Spleen (tissue), 7 donors: ENCODE measurements around the gene KPNA6.

Experiments used
- POLR2AphosphoS5 ChIP-seq, 3 donors: sonication (generic); formaldehyde crosslinking; IDR thresholded peaks; one replicate each; pipeline ENCODE4 v1.5.1; 2017; ENCODE audit warnings: antibody characterized with exemption in 3 of 3
- TF ChIP-seq, protein P1 (sequence below), 11 experiments: fragments of 200-600 bp in 7 of 11; fragments of 450-650 bp in 4 of 11; sonication (generic) in 4 of 11; IDR thresholded peaks in 8 of 11; conservative IDR thresholded peaks in 3 of 11; 1 replicate in 7 of 11; 2 replicates in 4 of 11; pipeline versions ENCODE4 v1.4.0 to v1.8.0; 2016 to 2021; ENCODE audit warnings: antibody characterized with exemption in 11 of 11, inconsistent platforms in 4 of 11, mild to moderate bottlenecking in 1 of 11
- donor health status: DM: no; HTN: no; CAD: no; lungs with moderate emphysema.
- donor health status: DM: no; HTN: no; CAD: no.
- donor health status: DM: no; HTN: no; CAD: no.

DNA sequence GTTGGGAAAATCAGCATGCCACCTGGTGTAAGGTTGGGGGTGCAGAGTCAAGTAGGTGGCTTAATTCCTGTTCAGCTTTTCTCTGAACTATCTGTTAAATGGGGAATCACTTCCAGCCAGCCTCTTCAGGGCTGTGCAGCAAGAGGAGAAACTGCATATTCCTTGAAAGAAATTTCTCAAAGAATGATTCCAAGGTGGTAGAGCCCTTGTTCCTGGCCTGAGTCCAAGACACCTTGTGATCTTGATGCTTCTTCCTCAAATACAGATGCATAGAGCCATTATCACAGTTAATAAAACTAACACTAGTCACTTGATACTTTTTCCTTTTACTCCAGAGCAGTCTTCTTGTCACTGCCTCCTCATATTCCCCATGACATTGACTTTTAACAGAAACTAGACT lies 76.8 kb downstream of the KPNA6 start:
- no peak for TF ChIP-seq POLR2AphosphoS5 (IDR thresholded peaks at IDR 0.05)
- TF ChIP-seq, protein P1, sequence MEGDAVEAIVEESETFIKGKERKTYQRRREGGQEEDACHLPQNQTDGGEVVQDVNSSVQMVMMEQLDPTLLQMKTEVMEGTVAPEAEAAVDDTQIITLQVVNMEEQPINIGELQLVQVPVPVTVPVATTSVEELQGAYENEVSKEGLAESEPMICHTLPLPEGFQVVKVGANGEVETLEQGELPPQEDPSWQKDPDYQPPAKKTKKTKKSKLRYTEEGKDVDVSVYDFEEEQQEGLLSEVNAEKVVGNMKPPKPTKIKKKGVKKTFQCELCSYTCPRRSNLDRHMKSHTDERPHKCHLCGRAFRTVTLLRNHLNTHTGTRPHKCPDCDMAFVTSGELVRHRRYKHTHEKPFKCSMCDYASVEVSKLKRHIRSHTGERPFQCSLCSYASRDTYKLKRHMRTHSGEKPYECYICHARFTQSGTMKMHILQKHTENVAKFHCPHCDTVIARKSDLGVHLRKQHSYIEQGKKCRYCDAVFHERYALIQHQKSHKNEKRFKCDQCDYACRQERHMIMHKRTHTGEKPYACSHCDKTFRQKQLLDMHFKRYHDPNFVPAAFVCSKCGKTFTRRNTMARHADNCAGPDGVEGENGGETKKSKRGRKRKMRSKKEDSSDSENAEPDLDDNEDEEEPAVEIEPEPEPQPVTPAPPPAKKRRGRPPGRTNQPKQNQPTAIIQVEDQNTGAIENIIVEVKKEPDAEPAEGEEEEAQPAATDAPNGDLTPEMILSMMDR (IDR thresholded peaks at IDR 0.05 in 8 of 11, conservative IDR thresholded peaks at IDR 0.05 in 3 of 11): no peak
